Mucosa of descending colon (tissue), 3 donors: ENCODE measurements around the gene EARS2. TPM values are rescaled to one million over a fixed set of nuclear protein-coding genes. Genes with fewer than 3 reads are reported as not detected.
"Not testable (repeated sequence)": the region's sequence is repeated elsewhere in the genome, so short reads cannot be mapped to it uniquely, and the experiment has no call there.

ENCODE experiments used
- ATAC-seq: fragments of 200-7000 bp; cut with Tn5 transposase; one replicate; pipeline ENCODE4 v1.9.1; 2020; ENCODE audit warnings: mild to moderate bottlenecking, moderate library complexity
- DNase-seq, 3 donors: peaks; one replicate each; pipeline ENCODE4 v3.0.0-alpha.2; 2020
- H3K36me3 ChIP-seq: fragments of 200-600 bp; one replicate; pipeline ENCODE4 v1.8.0; 2021; ENCODE audit warnings: low read depth, mild to moderate bottlenecking
- H3K4me1 ChIP-seq: fragments of 200-600 bp; one replicate; pipeline ENCODE4 v1.8.0; 2021; ENCODE audit warnings: low read depth, mild to moderate bottlenecking
- H3K4me3 ChIP-seq: fragments of 200-600 bp; one replicate; pipeline ENCODE4 v1.8.0; 2021; ENCODE audit warnings: mild to moderate bottlenecking
- H3K9me3 ChIP-seq: fragments of 200-600 bp; one replicate; pipeline ENCODE4 v1.8.0; 2021; ENCODE audit warnings: mild to moderate bottlenecking
- CTCF ChIP-seq: fragments of 200-600 bp; IDR thresholded peaks from one replicate; pipeline ENCODE4 v1.8.0; 2022; ENCODE audit warnings: antibody characterized with exemption, mild to moderate bottlenecking
- intact Hi-C, 2 donors: fragments of 100-400 bp; cut with DNase I in 1 of 2; cut with micrococcal nuclease in 1 of 2; formaldehyde crosslinking; loops; one replicate each; pipeline versions ENCODE4 v1.11.0 to v1.11.1; 2022; cut with DNase I, micrococcal nuclease
- total RNA-seq, 3 donors: library from RNA; stranded (reverse); fragmentation: NEBNext Ultra II Directional in 2 of 3; extraction: Animal tissue kit (Norgen Biotek cat#: 25700) in 2 of 3; gene quantifications; one replicate each; pipeline versions ENCODE4 v1.2.1 to v1.2.4, GENCODE V29; 2021 to 2023
- donor health status: DM: no; HTN: no; CAD: no; lungs with moderate emphysema.
- donor health status: DM: no; HTN: no; CAD: no.
- donor health status: DM: no; HTN: yes; CAD: no.

EARS2 gene
- total RNA-seq, 3 donors from 2014 or later = 15.2 to 18.0 (median 17.2) TPM

GRCh38 chr16:23486480-23486879, 70.7 kb downstream of the EARS2 start:
- Histone ChIP-seq H3K4me3 (no peak overlapping the region), H3K4me1 (peaks cover 4% of the 10 kb centered on the region), H3K36me3 (no peaks in the 10 kb centered on the region), H3K9me3 (no peaks in the 10 kb centered on the region)
- ATAC-seq (no peak), DNase-seq (no peak)
- TF ChIP-seq CTCF = no peak
- intact Hi-C loops = no loop called here

GRCh38 chr16:23485841-23486240, 71.3 kb downstream of the EARS2 start:
- H3K4me1 ChIP-seq = peaks cover 4% of the 10 kb centered on the region
- ATAC-seq (no peak), DNase-seq (no peak)
- TF ChIP-seq CTCF = no peak
- H3K9me3 ChIP-seq = no peaks in the 10 kb centered on the region
- H3K36me3 ChIP-seq = no peaks in the 10 kb centered on the region
- intact Hi-C loops = no loop called here
- H3K4me3 ChIP-seq = no peak overlapping the region

- no peak overlapping the region for H3K4me3 ChIP-seq
- intact Hi-C loops = no loop called here
- no peaks in the 10 kb centered on the region for H3K36me3 ChIP-seq
- DNase-seq (no peak), ATAC-seq (peak; percentile 72)
- no peak for TF ChIP-seq CTCF
- H3K9me3 ChIP-seq = no peaks in the 10 kb centered on the region
- H3K4me1 ChIP-seq = peaks cover 4% of the 10 kb centered on the region
Measured at GRCh38 chr16:23485257-23485614, 71.9 kb downstream of the EARS2 start.

GRCh38 chr16:23484510-23485256, 72.5 kb downstream of the EARS2 start:
- H3K36me3 ChIP-seq = peaks cover 4% of the 10 kb centered on the region
- intact Hi-C loops = no loop called here
- ATAC-seq = no peak
- no peak for TF ChIP-seq CTCF
- no peak for DNase-seq
- no peaks in the 10 kb centered on the region for H3K9me3 ChIP-seq
- H3K4me1 ChIP-seq = peaks cover 4% of the 10 kb centered on the region
- no peak overlapping the region for H3K4me3 ChIP-seq

- intact Hi-C loops, DNase-seq, ATAC-seq, H3K9me3 ChIP-seq, H3K4me1 ChIP-seq, H3K4me3 ChIP-seq: not testable (repeated sequence)
- H3K36me3 ChIP-seq = peaks cover 14% of the 10 kb centered on the region
Measured at GRCh38 chr16:23483492-23483891, 73.7 kb downstream of the EARS2 start.

GRCh38 chr16:23482778-23483177, 74.4 kb downstream of the EARS2 start:
- ATAC-seq (peak; percentile 40), DNase-seq (peak in 1 of 3 donors; percentile 57)
- Histone ChIP-seq H3K36me3 (peaks cover 16% of the 10 kb centered on the region), H3K4me1 (peaks cover 4% of the 10 kb centered on the region), H3K9me3 (no peaks in the 10 kb centered on the region), H3K4me3 (no peak overlapping the region)
- no peak for TF ChIP-seq CTCF
- intact Hi-C loops = no loop called here
